Skeletal muscle satellite cell (primary cell): ENCODE measurements around the gene KRTAP19-1. TPM values are rescaled to one million over a fixed set of nuclear protein-coding genes. Genes with fewer than 3 reads are reported as not detected.
"Not testable (repeated sequence)": the region's sequence is repeated elsewhere in the genome, so short reads cannot be mapped to it uniquely, and the experiment has no call there.

Experiments
- H3K27me3 ChIP-seq: 2 replicates; pipeline ENCODE4 v1.7.0; 2013; ENCODE audit warnings: low read length; ENCODE audit not compliant: control insufficient read depth, insufficient read depth
- H3K36me3 ChIP-seq: 2 replicates; pipeline ENCODE4 v1.7.0; 2013; ENCODE audit warnings: mild to moderate bottlenecking, control low read depth, low read length; ENCODE audit not compliant: insufficient read depth
- H3K4me1 ChIP-seq: 2 replicates; pipeline ENCODE4 v1.7.0; 2013; ENCODE audit warnings: low read length; ENCODE audit not compliant: control insufficient read depth, insufficient read depth
- H3K4me2 ChIP-seq: 2 replicates; pipeline ENCODE4 v1.7.0; 2013; ENCODE audit warnings: mild to moderate bottlenecking, low read length
- H3K4me3 ChIP-seq: 2 replicates; pipeline ENCODE4 v1.7.0; 2013; ENCODE audit warnings: low read length
- H3K9ac ChIP-seq: 2 replicates; pipeline ENCODE4 v1.7.0; 2013; ENCODE audit warnings: mild to moderate bottlenecking, low read depth, low read length, moderate library complexity
- H3K9me3 ChIP-seq: replicated peaks from 2 replicates; pipeline ENCODE4 v1.7.0; 2013; ENCODE audit warnings: mild to moderate bottlenecking, control low read depth, low read length
- total RNA-seq: library from RNA; depleted of rRNA; stranded (reverse); fragments of >200 nt; gene quantifications from 2 replicates; pipeline ENCODE4 v1.2.3, GENCODE V29; 2012; rRNA removed

KRTAP19-1 gene
- total RNA-seq: not detected in 2 replicates

- Histone ChIP-seq H3K4me2 (no peak within 1 kb of the TSS), H3K9me3 (peaks cover 3% of the 10 kb centered on the region), H3K4me1 (no peaks in the 10 kb centered on the region)
These were observed at the start of gene KRTAP19-1 for GRCh38 chr21:30480145-30480544. TSS of gene KRTAP19-1 (minus strand) at chr21:30480367. CDS start at chr21:30480317, 50 bp downstream.

GRCh38 chr21:30518876-30519275, 38.7 kb upstream of the KRTAP19-1 start:
- Histone ChIP-seq H3K9me3 (no peaks in the 10 kb centered on the region), H3K4me1 (no peaks in the 10 kb centered on the region), H3K9ac (no peak overlapping the region), H3K27me3 (no peaks in the 10 kb centered on the region), H3K4me2 (no peak overlapping the region), H3K36me3 (no peaks in the 10 kb centered on the region), H3K4me3 (no peak overlapping the region)

More at GRCh38 chr21:30480145-30480544, at the start of gene KRTAP19-1:
- H3K27me3 ChIP-seq: no peaks in the 10 kb centered on the region
- no peaks in the 10 kb centered on the region for H3K36me3 ChIP-seq
- H3K4me3 ChIP-seq: no peak within 1 kb of the TSS
- H3K9ac ChIP-seq: no peak within 1 kb of the TSS

GRCh38 chr21:30515681-30516080, 35.5 kb upstream of the KRTAP19-1 start:
- H3K36me3 ChIP-seq: no peaks in the 10 kb centered on the region
- no peaks in the 10 kb centered on the region for H3K9me3 ChIP-seq
- no peaks in the 10 kb centered on the region for H3K27me3 ChIP-seq
- no peak overlapping the region for H3K4me3 ChIP-seq
- no peak overlapping the region for H3K4me2 ChIP-seq
- no peak overlapping the region for H3K9ac ChIP-seq
- no peaks in the 10 kb centered on the region for H3K4me1 ChIP-seq

- not testable (repeated sequence) for H3K4me1 ChIP-seq, H3K9ac ChIP-seq, H3K36me3 ChIP-seq, H3K9me3 ChIP-seq, H3K27me3 ChIP-seq, H3K4me3 ChIP-seq, H3K4me2 ChIP-seq
These were observed 25.5 kb upstream of the KRTAP19-1 start for GRCh38 chr21:30505621-30506205.

GRCh38 chr21:30502041-30502440, 21.9 kb upstream of the KRTAP19-1 start, which contains the start of gene KRTAP19-5:
TSS of gene KRTAP19-5 (minus strand) at chr21:30502141. CDS start at chr21:30502090, 51 bp downstream.
- H3K9me3 ChIP-seq: peaks cover 4% of the 10 kb centered on the region
- H3K27me3 ChIP-seq: no peaks in the 10 kb centered on the region
- no peak within 1 kb of the TSS for H3K4me3 ChIP-seq
- no peaks in the 10 kb centered on the region for H3K36me3 ChIP-seq
- H3K4me1 ChIP-seq: no peaks in the 10 kb centered on the region
- H3K4me2 ChIP-seq: no peak within 1 kb of the TSS
- no peak within 1 kb of the TSS for H3K9ac ChIP-seq

- H3K4me2 ChIP-seq: no peak within 1 kb of the TSS
- no peak within 1 kb of the TSS for H3K9ac ChIP-seq
- H3K4me1 ChIP-seq: no peaks in the 10 kb centered on the region
- no peaks in the 10 kb centered on the region for H3K36me3 ChIP-seq
- no peaks in the 10 kb centered on the region for H3K27me3 ChIP-seq
- H3K9me3 ChIP-seq: peaks cover 4% of the 10 kb centered on the region
- no peak within 1 kb of the TSS for H3K4me3 ChIP-seq
These were observed 16.9 kb upstream of the KRTAP19-1 start, which contains the start of gene KRTAP19-4 for GRCh38 chr21:30497065-30497464. TSS of gene KRTAP19-4 (minus strand) at chr21:30497165. CDS start at chr21:30497110, 55 bp downstream.

GRCh38 chr21:30491963-30492428, 11.8 kb upstream of the KRTAP19-1 start, which contains the start of gene KRTAP19-3:
TSS of gene KRTAP19-3 (minus strand) at chr21:30492013. CDS start at chr21:30491957, 56 bp downstream.
- Histone ChIP-seq H3K9ac (no peak within 1 kb of the TSS), H3K36me3 (no peaks in the 10 kb centered on the region), H3K9me3 (peaks cover 3% of the 10 kb centered on the region), H3K27me3 (no peaks in the 10 kb centered on the region), H3K4me2 (no peak within 1 kb of the TSS), H3K4me3 (no peak within 1 kb of the TSS), H3K4me1 (no peaks in the 10 kb centered on the region)

GRCh38 chr21:30487336-30487735, 7.2 kb upstream of the KRTAP19-1 start, which contains the start of gene KRTAP19-2:
TSS of gene KRTAP19-2 (minus strand) at chr21:30487436. CDS start at chr21:30487348, 88 bp downstream.
- no peaks in the 10 kb centered on the region for H3K4me1 ChIP-seq
- no peak within 1 kb of the TSS for H3K4me2 ChIP-seq
- H3K9ac ChIP-seq: no peak within 1 kb of the TSS
- H3K27me3 ChIP-seq: no peaks in the 10 kb centered on the region
- no peak within 1 kb of the TSS for H3K4me3 ChIP-seq
- no peaks in the 10 kb centered on the region for H3K36me3 ChIP-seq
- peaks cover 3% of the 10 kb centered on the region for H3K9me3 ChIP-seq

GRCh38 chr21:30486180-30486579, 6.0 kb upstream of the KRTAP19-1 start:
- no peaks in the 10 kb centered on the region for H3K4me1 ChIP-seq
- no peaks in the 10 kb centered on the region for H3K9me3 ChIP-seq
- H3K4me3 ChIP-seq: no peak overlapping the region
- H3K4me2 ChIP-seq: no peak overlapping the region
- no peak overlapping the region for H3K9ac ChIP-seq
- no peaks in the 10 kb centered on the region for H3K27me3 ChIP-seq
- no peaks in the 10 kb centered on the region for H3K36me3 ChIP-seq

- H3K4me1 ChIP-seq: no peaks in the 10 kb centered on the region
- H3K9ac ChIP-seq: no peak overlapping the region
- H3K9me3 ChIP-seq: peaks cover 3% of the 10 kb centered on the region
- no peak overlapping the region for H3K4me2 ChIP-seq
- H3K36me3 ChIP-seq: no peaks in the 10 kb centered on the region
- no peaks in the 10 kb centered on the region for H3K27me3 ChIP-seq
- H3K4me3 ChIP-seq: no peak overlapping the region
These were observed 2.0 kb upstream of the KRTAP19-1 start for GRCh38 chr21:30482130-30482529.

GRCh38 chr21:30479259-30479658, 908 bp downstream of the KRTAP19-1 start:
- peaks cover 3% of the 10 kb centered on the region for H3K9me3 ChIP-seq
- H3K27me3 ChIP-seq: no peaks in the 10 kb centered on the region
- no peaks in the 10 kb centered on the region for H3K4me1 ChIP-seq
- H3K9ac ChIP-seq: no peak overlapping the region
- no peak overlapping the region for H3K4me2 ChIP-seq
- H3K36me3 ChIP-seq: no peaks in the 10 kb centered on the region
- no peak overlapping the region for H3K4me3 ChIP-seq

GRCh38 chr21:30478004-30478403, 2.2 kb downstream of the KRTAP19-1 start:
- H3K27me3 ChIP-seq: no peaks in the 10 kb centered on the region
- H3K9ac ChIP-seq: no peak overlapping the region
- H3K36me3 ChIP-seq: no peaks in the 10 kb centered on the region
- no peak overlapping the region for H3K4me2 ChIP-seq
- H3K4me1 ChIP-seq: no peaks in the 10 kb centered on the region
- no peak overlapping the region for H3K4me3 ChIP-seq
- peaks cover 3% of the 10 kb centered on the region for H3K9me3 ChIP-seq
